ENCODE results near the gene TRIM65.
"Not testable (repeated sequence)": the region's sequence is repeated elsewhere in the genome, so short reads cannot be mapped to it uniquely, and the experiment has no call there.

DNA sequence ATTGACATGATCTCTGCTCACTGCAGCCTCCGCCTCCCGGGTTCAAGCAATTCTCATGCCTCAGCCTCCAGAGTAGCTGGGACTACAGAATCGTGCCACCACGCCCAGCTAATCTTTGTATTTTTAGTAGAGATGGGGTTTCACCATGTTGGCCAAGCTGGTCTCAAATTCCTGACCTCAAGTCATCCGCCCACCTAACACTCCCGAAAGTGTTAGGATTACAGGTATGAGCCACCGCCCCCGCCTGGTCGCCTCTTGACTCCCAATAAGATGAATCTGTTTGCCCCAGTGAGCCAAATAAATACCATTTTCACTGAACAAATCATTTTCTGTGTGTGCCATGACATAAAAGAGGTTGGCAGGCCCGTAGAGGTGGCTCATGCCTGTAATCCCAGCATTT, 37.4 kb downstream of the TRIM65 start:
- TF ChIP-seq CTCF (conservative IDR thresholded peaks at IDR 0.05); EZH2 (IDR thresholded peaks at IDR 0.05; ENCODE audit: low read depth): not testable (repeated sequence)

All from PC-9 (cell line).